Trophoblast cell (in vitro differentiated cells and primary cell): Measurements from ENCODE around the gene DLX1.
A peak's percentile ranks its signal among the peaks of the same experiment; 100 is the strongest.

Source experiments
- DNase-seq, 2 donors: peaks; one replicate each; pipeline ENCODE4 v3.0.0-alpha.2; 2016
- H2AFZ ChIP-seq: 2 replicates; pipeline ENCODE4 v1.6.1; 2013; ENCODE audit warnings: low read length, moderate library complexity, mild to moderate bottlenecking; ENCODE audit not compliant: insufficient read depth, poor library complexity
- H2AK5ac ChIP-seq: 2 replicates; pipeline ENCODE4 v1.6.1; 2013; ENCODE audit warnings: mild to moderate bottlenecking, low read length
- H2BK120ac ChIP-seq: 2 replicates; pipeline ENCODE4 v1.6.1; 2013; ENCODE audit warnings: low read length, mild to moderate bottlenecking, moderate library complexity; ENCODE audit not compliant: insufficient read depth, poor library complexity
- H2BK12ac ChIP-seq: 2 replicates; pipeline ENCODE4 v1.6.1; 2013; ENCODE audit warnings: mild to moderate bottlenecking, low read length, moderate library complexity
- H2BK5ac ChIP-seq: 2 replicates; pipeline ENCODE4 v1.6.1; 2013; ENCODE audit warnings: low read length, low read depth, moderate library complexity, mild to moderate bottlenecking; ENCODE audit not compliant: poor library complexity
- H3K14ac ChIP-seq: 2 replicates; pipeline ENCODE4 v1.6.1; 2013; ENCODE audit warnings: mild to moderate bottlenecking, low read length
- H3K18ac ChIP-seq: 2 replicates; pipeline ENCODE4 v1.6.1; 2013; ENCODE audit warnings: mild to moderate bottlenecking, low read length
- H3K23ac ChIP-seq: 2 replicates; pipeline ENCODE4 v1.6.1; 2013; ENCODE audit warnings: low read length
- H3K27ac ChIP-seq: 2 replicates; pipeline ENCODE4 v1.5.1; 2013; ENCODE audit warnings: low read depth, mild to moderate bottlenecking, inconsistent platforms, low read length, moderate library complexity
- H3K27me3 ChIP-seq: 2 replicates; pipeline ENCODE4 v1.6.1; 2013; ENCODE audit warnings: inconsistent platforms, mild to moderate bottlenecking, low read length, moderate library complexity; ENCODE audit not compliant: insufficient read depth
- H3K36me3 ChIP-seq, 2 experiments: 1 replicate in 1 of 2; 2 replicates in 1 of 2; pipeline ENCODE4 v1.6.1; 2013; ENCODE audit warnings: low read length in 2 of 2, mild to moderate bottlenecking in 2 of 2, moderate library complexity in 1 of 2; ENCODE audit not compliant: insufficient read depth in 2 of 2, control insufficient read depth in 1 of 2
- H3K4ac ChIP-seq: 2 replicates; pipeline ENCODE4 v1.6.1; 2013; ENCODE audit warnings: low read depth, mild to moderate bottlenecking, low read length, moderate library complexity
- H3K4me1 ChIP-seq, 2 experiments: 1 replicate in 1 of 2; 2 replicates in 1 of 2; pipeline ENCODE4 v1.6.1; 2013; ENCODE audit warnings: low read length in 2 of 2, mild to moderate bottlenecking in 2 of 2, moderate library complexity in 1 of 2; ENCODE audit not compliant: insufficient read depth in 2 of 2, control insufficient read depth in 1 of 2
- H3K4me2 ChIP-seq: 2 replicates; pipeline ENCODE4 v1.6.1; 2013; ENCODE audit warnings: inconsistent platforms, mild to moderate bottlenecking, low read length, moderate library complexity
- H3K4me3 ChIP-seq: 2 replicates; pipeline ENCODE4 v1.5.1; 2013; ENCODE audit warnings: mild to moderate bottlenecking, low read depth, low read length, inconsistent platforms
- H3K79me1 ChIP-seq: one replicate; pipeline ENCODE4 v1.6.1; 2013; ENCODE audit warnings: low read length
- H3K79me2 ChIP-seq: 2 replicates; pipeline ENCODE4 v1.6.1; 2013; ENCODE audit warnings: low read length, mild to moderate bottlenecking; ENCODE audit not compliant: control insufficient read depth, insufficient read depth, poor library complexity
- H3K9ac ChIP-seq: 2 replicates; pipeline ENCODE4 v1.6.1; 2013; ENCODE audit warnings: mild to moderate bottlenecking, low read length
- H3K9me3 ChIP-seq: 2 replicates; pipeline ENCODE4 v1.6.1; 2013; ENCODE audit warnings: low read depth, mild to moderate bottlenecking, control low read depth, inconsistent platforms, low read length; ENCODE audit not compliant: insufficient read depth
- H4K12ac ChIP-seq: 2 replicates; pipeline ENCODE4 v1.6.1; 2013; ENCODE audit warnings: low read depth, mild to moderate bottlenecking, low read length, moderate library complexity
- H4K8ac ChIP-seq: 2 replicates; pipeline ENCODE4 v1.6.1; 2013; ENCODE audit warnings: low read depth, mild to moderate bottlenecking, low read length, moderate library complexity
- H4K91ac ChIP-seq: one replicate; pipeline ENCODE4 v1.6.1; 2013; ENCODE audit warnings: low read depth, mild to moderate bottlenecking, low read length, moderate library complexity
- WGBS: extraction: QIAGEN DNeasy Blood & Tissue Kit; methylation state at CpG from one replicate; pipeline ENCODE4 v1.1.7; 2013; ENCODE audit warnings: missing lambda C conversion rate; ENCODE audit not compliant: insufficient read length, insufficient coverage; ENCODE audit errors: extremely low coverage; 5-methylcytosine and 5-hydroxymethylcytosine counted together

The DLX1 gene

GRCh38 chr2:172131713-172132555, 46.6 kb downstream of the DLX1 start:
- no peak overlapping the region for H3K18ac ChIP-seq
- H3K79me1 ChIP-seq: no peaks in the 10 kb centered on the region
- H4K8ac ChIP-seq: no peak overlapping the region
- H2BK120ac ChIP-seq: no peak overlapping the region
- no CpG with 5 or more reads among the region's 5 CpGs for WGBS
- no peak overlapping the region for H2AK5ac ChIP-seq
- no peak overlapping the region for H2AFZ ChIP-seq
- no peak overlapping the region for H3K4ac ChIP-seq
- H4K91ac ChIP-seq: no peak overlapping the region
- H3K36me3 ChIP-seq: no peaks in the 10 kb centered on the region
- no peak overlapping the region for H3K27ac ChIP-seq
- H2BK12ac ChIP-seq: no peak overlapping the region
- no peaks in the 10 kb centered on the region for H3K79me2 ChIP-seq
- no peak overlapping the region for H3K9ac ChIP-seq
- no peaks in the 10 kb centered on the region for H3K9me3 ChIP-seq
- no peak overlapping the region for H2BK5ac ChIP-seq
- H3K23ac ChIP-seq: no peak overlapping the region
- no peak overlapping the region for H3K4me2 ChIP-seq
- H3K14ac ChIP-seq: no peak overlapping the region
- no peaks in the 10 kb centered on the region for H3K27me3 ChIP-seq
- no peaks in the 10 kb centered on the region for H3K4me1 ChIP-seq
- H3K4me3 ChIP-seq: no peak overlapping the region
- DNase-seq: no peak
- no peak overlapping the region for H4K12ac ChIP-seq

GRCh38 chr2:172134270-172134669, 49.0 kb downstream of the DLX1 start:
- Histone ChIP-seq H3K18ac (no peak overlapping the region), H2BK5ac (no peak overlapping the region), H3K4me3 (no peak overlapping the region), H3K4ac (no peak overlapping the region), H3K9ac (no peak overlapping the region), H3K9me3 (no peaks in the 10 kb centered on the region), H3K4me1 (no peaks in the 10 kb centered on the region), H4K12ac (no peak overlapping the region), H3K23ac (no peak overlapping the region), H3K36me3 (no peaks in the 10 kb centered on the region), H3K79me2 (no peaks in the 10 kb centered on the region), H2AK5ac (no peak overlapping the region), H4K8ac (no peak overlapping the region), H2AFZ (no peak overlapping the region), H2BK120ac (no peak overlapping the region), H3K14ac (no peak overlapping the region), H3K27me3 (no peaks in the 10 kb centered on the region), H2BK12ac (no peak overlapping the region), H4K91ac (no peak overlapping the region), H3K4me2 (no peak overlapping the region), H3K79me1 (no peaks in the 10 kb centered on the region), H3K27ac (no peak overlapping the region)
- no peak for DNase-seq
- WGBS: no CpG with 5 or more reads among the region's 3 CpGs

GRCh38 chr2:172135446-172135845, 50.1 kb downstream of the DLX1 start:
- Histone ChIP-seq H4K91ac (no peak overlapping the region), H3K4ac (no peak overlapping the region), H2AFZ (no peak overlapping the region), H3K27ac (no peak overlapping the region), H3K23ac (no peak overlapping the region), H2BK5ac (no peak overlapping the region), H2BK12ac (no peak overlapping the region), H3K36me3 (no peaks in the 10 kb centered on the region), H3K4me1 (no peaks in the 10 kb centered on the region), H3K4me2 (no peak overlapping the region), H3K9me3 (no peaks in the 10 kb centered on the region), H3K4me3 (no peak overlapping the region), H2BK120ac (no peak overlapping the region), H3K18ac (no peak overlapping the region), H4K8ac (no peak overlapping the region), H2AK5ac (no peak overlapping the region), H3K14ac (no peak overlapping the region), H3K27me3 (no peaks in the 10 kb centered on the region), H4K12ac (no peak overlapping the region), H3K79me1 (no peaks in the 10 kb centered on the region), H3K79me2 (no peaks in the 10 kb centered on the region), H3K9ac (no peak overlapping the region)
- WGBS: no CpG with 5 or more reads among the region's 4 CpGs
- DNase-seq: no peak

- Histone ChIP-seq H3K36me3 (no peaks in the 10 kb centered on the region), H2AK5ac (no peak overlapping the region), H3K23ac (no peak overlapping the region), H3K9ac (no peak overlapping the region), H4K12ac (no peak overlapping the region), H3K79me1 (no peaks in the 10 kb centered on the region), H2BK12ac (no peak overlapping the region), H3K4me3 (no peak overlapping the region), H3K14ac (no peak overlapping the region), H3K27ac (no peak overlapping the region), H2BK120ac (no peak overlapping the region), H3K9me3 (no peaks in the 10 kb centered on the region), H4K91ac (no peak overlapping the region), H4K8ac (no peak overlapping the region), H3K27me3 (no peaks in the 10 kb centered on the region), H3K79me2 (no peaks in the 10 kb centered on the region), H2AFZ (no peak overlapping the region), H3K4ac (no peak overlapping the region), H3K4me1 (no peaks in the 10 kb centered on the region), H3K18ac (no peak overlapping the region), H3K4me2 (no peak overlapping the region), H2BK5ac (no peak overlapping the region)
- DNase-seq: peak in 1 of 2 donors; percentile 13
- WGBS: no CpG with 5 or more reads among the region's 2 CpGs
Observed at GRCh38 chr2:172137109-172137508, 51.8 kb downstream of the DLX1 start.
